GM06990 (cell line): ENCODE data around the gene POU3F1.

Source experiments
- DNase-seq: peaks from one replicate; pipeline ENCODE4 v3.0.0-alpha.2; 2011; ENCODE audit not compliant: insufficient read length; ENCODE audit errors: extremely low read depth
- H3K27me3 ChIP-seq: replicated peaks from 2 replicates; pipeline ENCODE4 v1.6.0; 2011; ENCODE audit warnings: low read length; ENCODE audit not compliant: control insufficient read depth, insufficient read depth
- H3K36me3 ChIP-seq: 2 replicates; pipeline ENCODE4 v1.5.1; 2011; ENCODE audit warnings: low read length; ENCODE audit not compliant: control insufficient read depth, insufficient read depth
- H3K4me3 ChIP-seq: replicated peaks from 2 replicates; pipeline ENCODE4 v1.5.1; 2011; ENCODE audit warnings: low read depth, mild to moderate bottlenecking, control low read depth, low read length
- CTCF ChIP-seq: IDR thresholded peaks from 2 replicates; pipeline ENCODE4 v1.5.1; 2011; ENCODE audit warnings: low read length, control low read depth, mild to moderate bottlenecking, inconsistent platforms; ENCODE audit not compliant: insufficient read depth, poor library complexity, severe bottlenecking

POU3F1 gene

GRCh38 chr1:38014171-38014570 lies 32.4 kb downstream of the POU3F1 start:
- no peak for TF ChIP-seq CTCF
- no peak for DNase-seq
- Histone ChIP-seq H3K27me3 (no peaks in the 10 kb centered on the region), H3K36me3 (peaks cover 5% of the 10 kb centered on the region), H3K4me3 (no peak overlapping the region)

- H3K36me3 ChIP-seq = peaks cover 5% of the 10 kb centered on the region
Observed at GRCh38 chr1:38013227-38013622, 33.4 kb downstream of the POU3F1 start.

GRCh38 chr1:38012363-38013226 lies 34.0 kb downstream of the POU3F1 start, which contains the start of gene UTP11:
Gene UTP11 (plus strand): TSS chr1:38012734. CDS start chr1:38012803, 69 bp downstream.
- no peak for TF ChIP-seq CTCF
- Histone ChIP-seq H3K36me3 (peaks cover 3% of the 10 kb centered on the region), H3K4me3 (peak within 1 kb of the TSS; percentile 86), H3K27me3 (no peaks in the 10 kb centered on the region)
- DNase-seq = peak; percentile 90

More at GRCh38 chr1:38013227-38013622, 33.4 kb downstream of the POU3F1 start:
- peak overlapping the region; percentile 86 for H3K4me3 ChIP-seq
- no peak for TF ChIP-seq CTCF
- no peaks in the 10 kb centered on the region for H3K27me3 ChIP-seq
- DNase-seq = no peak

- Histone ChIP-seq H3K4me3 (no peak overlapping the region), H3K36me3 (no peaks in the 10 kb centered on the region), H3K27me3 (no peaks in the 10 kb centered on the region)
- no peak for TF ChIP-seq CTCF
- DNase-seq = no peak
Observed at GRCh38 chr1:38009841-38010180, 36.8 kb downstream of the POU3F1 start.

GRCh38 chr1:38009088-38009840 lies 37.3 kb downstream of the POU3F1 start:
- no peaks in the 10 kb centered on the region for H3K36me3 ChIP-seq
- H3K4me3 ChIP-seq = no peak overlapping the region
- H3K27me3 ChIP-seq = no peaks in the 10 kb centered on the region
- TF ChIP-seq CTCF = no peak
- DNase-seq = no peak
